Activated T-cell treated with anti-CD3 and anti-CD28 coated beads for 1 hour (primary cell): ENCODE results near the gene PGM3.

ENCODE experiments used
- DNase-seq: peaks from one replicate; pipeline ENCODE4 v3.0.0-alpha.2; 2020; ENCODE audit warnings: low read depth

Gene PGM3

GRCh38 chr6:83182114-83182513 is 11.0 kb downstream of the PGM3 start:
- DNase-seq: no peak

GRCh38 chr6:83180426-83180950 is 12.6 kb downstream of the PGM3 start:
- no peak for DNase-seq

DNA sequence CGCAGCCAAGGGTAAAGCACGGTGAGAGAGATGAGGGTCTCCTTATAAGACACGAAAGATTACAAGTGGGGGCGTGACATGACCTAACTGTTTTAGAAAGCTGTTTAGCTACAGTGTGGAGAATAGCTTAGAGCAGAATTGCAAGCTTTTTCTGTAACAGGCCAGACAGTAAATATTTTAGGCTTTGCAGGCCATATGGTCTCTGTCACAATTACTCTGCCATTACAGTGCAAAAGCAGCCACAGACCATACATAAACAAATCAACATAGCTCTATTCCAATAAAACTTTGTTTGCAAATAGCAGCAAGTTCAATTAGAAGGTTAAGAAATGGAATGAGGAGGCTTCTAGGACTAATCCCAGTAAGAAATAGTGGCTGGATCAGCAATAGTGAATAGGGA is 16.8 kb downstream of the PGM3 start:
- no peak for DNase-seq

DNA sequence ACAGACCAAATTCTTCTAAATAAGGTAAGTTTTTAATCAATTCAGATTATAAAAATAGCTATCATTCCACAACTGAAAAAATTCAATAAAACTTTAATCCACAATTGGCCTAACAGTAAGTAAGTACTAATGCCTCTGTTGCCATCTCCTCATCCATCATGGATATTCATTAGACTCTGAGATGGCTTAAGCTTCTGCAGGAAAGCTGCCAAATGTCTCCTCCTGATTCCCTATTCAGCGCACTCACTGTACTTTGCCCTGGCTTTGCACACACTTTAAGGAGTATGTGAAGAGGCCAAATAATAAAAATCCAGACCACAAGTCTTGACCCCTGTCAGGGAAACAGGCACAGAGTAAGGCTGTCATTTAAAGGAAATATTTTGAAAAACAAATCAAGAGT is 23.6 kb downstream of the PGM3 start:
- no peak for DNase-seq

DNA sequence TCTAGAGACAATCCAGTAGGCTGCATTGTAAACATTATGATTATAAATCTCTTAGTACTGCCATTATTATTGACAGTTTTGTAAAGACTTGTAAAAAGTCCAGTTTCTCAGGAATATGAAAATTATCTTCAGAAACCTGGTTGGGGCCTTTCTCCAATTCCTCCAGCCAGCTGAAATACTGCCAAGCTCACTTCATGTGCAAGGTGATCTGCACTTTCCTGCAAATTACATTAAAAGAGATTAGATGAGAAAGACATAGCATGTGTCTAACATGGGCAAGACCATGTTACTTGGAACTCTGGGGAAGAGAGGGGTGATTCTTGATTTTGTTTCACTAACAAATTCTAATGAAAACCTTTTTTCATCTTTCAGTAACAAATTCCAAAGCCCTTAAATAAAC is 24.0 kb downstream of the PGM3 start:
- DNase-seq: no peak

- DNase-seq: no peak
Measured at GRCh38 chr6:83168556-83168955, 24.5 kb downstream of the PGM3 start.

DNA sequence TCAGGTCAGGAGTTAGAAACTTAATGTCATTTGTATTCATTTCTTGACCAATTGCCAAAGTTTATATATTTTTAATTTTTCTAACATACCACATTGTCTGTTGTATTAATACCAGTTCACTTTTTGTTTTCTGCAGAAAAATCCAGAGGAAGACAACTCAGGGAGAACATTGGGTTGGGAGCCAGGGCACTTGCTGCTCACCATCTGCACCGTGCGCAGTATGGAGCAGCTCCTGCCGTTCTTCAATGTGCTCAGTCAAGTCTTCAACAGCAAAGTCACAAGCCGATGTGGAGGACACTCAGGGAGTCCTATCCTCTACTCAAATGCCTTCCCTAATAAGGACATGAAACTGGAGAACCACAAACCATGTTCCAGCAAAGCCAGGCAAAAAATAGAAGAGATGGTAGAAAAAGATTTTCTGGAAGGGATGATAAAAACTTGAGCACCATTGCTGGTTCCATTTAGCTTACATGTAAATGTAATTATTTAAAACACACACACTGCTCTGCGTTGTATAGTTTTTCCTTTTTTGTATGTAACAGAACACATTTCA is 25.3 kb downstream of the PGM3 start:
- DNase-seq: no peak

GRCh38 chr6:83160167-83160566 is 32.9 kb downstream of the PGM3 start:
- no peak for DNase-seq

DNA sequence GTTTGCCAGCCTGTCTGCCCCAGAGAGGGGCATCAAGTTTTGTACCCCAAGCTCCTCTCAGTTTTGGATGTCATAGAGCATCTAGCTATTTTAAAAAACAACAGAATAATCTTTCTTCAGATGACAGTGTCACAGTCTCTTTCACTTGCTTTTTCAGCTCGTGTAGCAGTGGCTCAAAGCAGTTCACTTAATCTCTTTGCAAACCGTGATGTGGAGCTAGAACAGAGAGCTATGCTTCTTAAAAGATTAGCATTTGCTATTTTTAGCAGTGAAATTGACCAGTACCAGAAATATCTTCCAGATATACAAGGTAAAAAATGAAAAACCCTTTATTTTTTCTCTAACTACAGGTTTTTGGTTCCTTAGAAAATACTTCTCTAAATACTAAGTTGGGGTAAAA is 37.3 kb downstream of the PGM3 start:
- no peak for DNase-seq

DNA sequence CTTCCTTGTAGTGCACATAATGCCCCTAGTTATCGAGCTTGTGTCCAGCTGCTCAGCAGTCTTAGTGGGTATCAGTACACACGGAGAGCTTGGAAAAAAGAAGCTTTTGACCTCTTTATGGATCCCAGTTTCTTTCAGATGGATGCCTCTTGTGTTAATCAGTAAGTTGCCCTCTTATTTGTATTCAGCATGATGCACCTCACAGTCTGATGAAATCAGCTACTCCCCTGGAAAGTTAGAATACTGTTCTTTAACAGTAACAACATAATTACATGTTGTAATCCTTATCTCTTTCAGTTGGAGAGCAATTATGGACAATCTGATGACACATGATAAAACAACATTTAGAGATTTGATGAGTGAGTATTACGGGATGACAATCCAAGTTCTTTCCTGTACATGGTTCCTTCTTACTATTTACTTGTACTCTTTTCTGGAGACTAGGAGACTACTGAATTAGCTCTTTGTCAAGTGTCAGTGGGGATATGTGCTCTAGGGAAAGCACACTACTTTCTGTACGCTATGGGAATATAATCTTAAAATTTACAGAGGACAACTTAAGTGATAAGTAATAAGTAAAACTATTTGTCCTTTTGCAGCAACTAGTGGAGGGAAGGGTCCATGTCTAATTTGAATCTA is 39.1 kb downstream of the PGM3 start:
- DNase-seq: no peak

DNA sequence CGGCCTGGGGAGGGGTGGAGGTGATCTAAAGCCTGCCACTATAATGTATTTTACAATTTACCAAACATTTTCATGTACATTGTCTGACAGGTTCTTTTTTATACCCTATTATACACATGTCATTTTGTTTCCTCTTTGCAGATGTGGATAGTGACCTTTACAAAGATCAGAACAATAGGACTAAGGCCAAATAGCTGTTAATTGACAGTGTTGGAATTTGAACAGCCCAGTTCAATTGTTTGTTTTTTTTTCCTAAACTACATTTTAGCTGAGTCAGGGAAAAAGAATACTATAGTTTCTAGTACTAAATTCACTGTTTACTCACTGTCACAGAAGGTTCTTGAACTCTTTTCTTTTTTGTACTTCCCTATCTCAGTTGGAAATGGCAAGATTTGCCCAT is 40.2 kb downstream of the PGM3 start:
- no peak for DNase-seq

GRCh38 chr6:83151114-83151513 is 42.0 kb downstream of the PGM3 start:
- DNase-seq: no peak

GRCh38 chr6:83138758-83139157 is 54.3 kb downstream of the PGM3 start:
- no peak for DNase-seq

DNA sequence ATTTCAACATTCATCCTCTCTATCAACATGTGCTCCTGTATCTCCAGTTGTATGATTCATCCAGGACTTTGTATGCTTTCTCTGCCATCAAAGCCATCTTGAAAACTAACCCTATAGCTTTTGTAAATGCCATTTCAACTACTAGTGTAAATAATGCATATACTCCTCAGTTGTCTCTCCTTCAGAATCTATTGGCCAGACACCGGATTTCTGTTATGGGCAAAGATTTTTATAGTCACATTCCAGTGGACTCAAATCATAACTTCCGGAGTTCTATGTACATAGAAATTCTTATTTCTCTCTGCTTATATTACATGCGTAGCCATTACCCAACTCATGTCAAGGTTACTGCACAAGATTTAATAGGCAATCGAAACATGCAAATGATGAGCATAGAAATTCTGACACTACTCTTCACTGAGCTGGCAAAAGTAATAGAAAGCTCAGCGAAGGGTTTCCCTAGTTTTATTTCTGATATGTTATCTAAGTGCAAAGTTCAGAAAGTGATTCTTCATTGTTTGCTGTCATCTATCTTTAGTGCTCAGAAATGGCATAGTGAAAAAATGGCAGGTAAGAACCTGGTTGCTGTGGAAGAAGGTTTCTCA is 54.8 kb downstream of the PGM3 start:
- DNase-seq: no peak

GRCh38 chr6:83132121-83132520 is 60.9 kb downstream of the PGM3 start:
- DNase-seq: no peak

GRCh38 chr6:83127976-83128375 is 65.1 kb downstream of the PGM3 start:
- no peak for DNase-seq

GRCh38 chr6:83127258-83127657 is 65.8 kb downstream of the PGM3 start:
- no peak for DNase-seq

DNA sequence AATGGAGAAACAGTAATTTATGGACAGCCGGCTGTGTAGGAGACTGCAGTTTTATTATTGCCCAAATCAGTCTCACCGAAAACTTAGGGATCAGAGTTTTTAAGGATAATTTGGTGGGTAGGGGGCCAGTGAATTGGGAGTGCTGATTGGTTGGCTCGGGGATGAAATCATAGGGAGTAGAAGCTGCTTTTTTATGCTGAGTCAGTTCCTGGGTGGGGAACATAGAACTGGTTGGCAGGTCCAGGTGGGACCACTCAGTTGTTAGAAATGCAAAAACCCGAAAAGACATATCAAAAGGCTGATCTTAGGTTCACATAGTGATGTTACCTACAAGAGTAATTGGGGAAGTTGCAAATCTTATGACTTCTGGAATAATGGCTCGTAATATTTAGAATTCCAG is 66.3 kb downstream of the PGM3 start:
- no peak for DNase-seq

DNA sequence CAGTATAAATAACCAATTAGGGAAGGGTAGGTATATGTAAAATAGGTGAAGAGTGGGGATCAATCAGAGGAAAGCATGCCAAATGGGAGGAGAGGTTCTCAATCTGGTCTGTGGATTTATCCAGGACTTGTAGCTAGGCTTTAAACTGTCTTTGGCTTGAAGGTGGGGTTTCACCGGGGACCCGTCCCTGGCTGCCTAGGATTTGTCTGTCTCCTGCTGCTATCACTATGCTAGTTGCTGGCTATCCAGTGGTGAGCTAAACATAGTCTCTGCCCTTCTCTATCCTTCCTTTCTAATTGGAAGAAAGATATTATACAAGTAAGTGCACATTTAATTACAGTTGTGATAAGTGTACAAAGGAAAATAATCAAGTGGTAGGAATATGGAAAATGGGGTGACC is 66.8 kb downstream of the PGM3 start:
- DNase-seq: no peak

- no peak for DNase-seq
Measured at GRCh38 chr6:83125425-83125824, 67.6 kb downstream of the PGM3 start.

DNA sequence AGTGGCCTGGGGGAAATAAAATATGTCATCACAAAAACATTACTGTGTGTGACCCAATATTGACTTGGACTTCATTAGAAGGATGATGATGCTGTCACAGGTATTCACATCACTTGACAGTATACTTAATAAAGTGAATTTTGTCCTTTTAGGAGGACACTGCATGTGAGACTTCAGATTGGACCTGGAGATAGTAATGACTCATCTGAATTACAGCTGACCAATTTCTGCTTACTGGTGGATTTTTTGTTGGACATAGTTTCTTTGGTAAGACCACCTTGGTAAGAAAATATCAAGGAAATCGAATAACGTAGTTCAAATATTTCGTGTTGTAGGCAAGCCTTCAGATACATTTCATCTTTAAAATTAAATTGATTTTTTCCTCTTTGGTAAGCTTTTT is 68.5 kb downstream of the PGM3 start:
- DNase-seq: no peak

DNA sequence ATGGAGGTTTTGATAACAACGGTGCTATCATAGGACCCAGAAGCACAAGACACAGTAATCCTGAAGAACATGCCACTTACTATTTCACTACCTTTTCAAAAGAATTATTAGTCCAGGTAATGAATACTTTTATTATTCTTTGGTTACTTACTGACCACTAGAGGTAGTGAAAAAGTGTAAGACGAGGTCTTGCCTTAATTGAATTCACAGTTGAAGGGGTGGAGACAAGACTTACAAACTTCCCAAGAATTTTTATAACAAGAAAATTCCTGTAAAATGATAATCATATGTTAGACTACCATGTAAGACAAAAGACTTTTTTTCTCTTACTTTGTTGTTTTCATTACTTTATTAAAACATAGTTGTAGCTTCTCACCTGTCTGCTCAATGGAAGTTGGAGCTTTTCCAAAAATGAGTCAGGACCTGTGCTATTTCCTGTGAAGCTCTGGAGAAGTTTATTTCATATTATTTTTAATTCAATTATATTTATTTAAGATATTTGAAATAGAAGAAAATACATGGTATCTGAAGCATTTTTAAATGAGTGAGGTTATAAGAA is 73.2 kb downstream of the PGM3 start:
- no peak for DNase-seq

DNA sequence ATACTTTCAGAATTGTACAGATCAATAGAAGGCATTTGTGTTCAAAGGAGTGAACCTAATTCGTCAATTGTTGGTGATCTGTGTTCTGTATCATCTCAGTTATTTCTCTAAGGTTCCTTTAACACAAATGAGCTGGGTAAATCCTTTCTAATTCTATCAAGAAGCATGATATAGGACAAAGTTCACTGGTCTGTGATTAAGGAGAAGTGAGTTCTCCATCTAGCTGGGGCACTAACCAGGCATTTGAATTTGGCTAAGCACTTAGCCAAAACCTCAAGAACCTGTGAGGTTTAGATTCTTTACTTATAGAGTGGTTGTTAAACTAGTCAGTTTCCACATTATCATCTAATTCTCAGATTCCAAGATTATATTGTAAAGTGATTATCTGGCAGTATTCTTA is 75.3 kb downstream of the PGM3 start:
- DNase-seq: no peak
